ENCODE results near the gene NR1H3. TPM values are rescaled to one million over a fixed set of nuclear protein-coding genes. Genes with fewer than 3 reads are reported as not detected.

NR1H3 gene
- polyA plus RNA-seq, 3 donors: 4.4 to 20.3 (median 9.3) TPM

GRCh38 chr11:47264521-47264920 is 6.7 kb downstream of the NR1H3 start:
- Histone ChIP-seq H3K9me3 (replicated peaks in 1 of 2; ENCODE audit: control insufficient read depth in 1 of 2, insufficient read depth in 1 of 2, low read length in 2 of 2) (no peaks in the 10 kb centered on the region), H4K20me1 (ENCODE audit: insufficient read depth, low read length) (no peaks in the 10 kb centered on the region), H2AFZ (ENCODE audit: insufficient read depth, low read depth, low read length, poor library complexity, severe bottlenecking) (no peak overlapping the region), H3K4me1 (ENCODE audit: control insufficient read depth in 1 of 2, insufficient read depth in 2 of 2, low read length in 2 of 2) (peaks cover 33 to 40% of the 10 kb centered on the region in 2 donors), H3K79me2 (ENCODE audit: insufficient read depth, low read length) (no peaks in the 10 kb centered on the region), H3K9ac (ENCODE audit: insufficient read depth, low read length, poor library complexity, severe bottlenecking) (no peak overlapping the region), H3K4me2 (replicated peaks; ENCODE audit: extremely low read depth, low read length, poor library complexity, severe bottlenecking) (no peak overlapping the region), H3K36me3 (replicated peaks in 1 of 2; ENCODE audit: control insufficient read depth in 1 of 2, insufficient read depth in 2 of 2, low read length in 2 of 2) (no peaks in the 10 kb centered on the region), H3K27ac (ENCODE audit: low read depth in 1 of 2, low read length in 2 of 2) (no peak overlapping the region), H3K4me3 (replicated peaks in 1 of 3; ENCODE audit: low read depth in 2 of 3, low read length in 3 of 3) (no peak overlapping the region), H3K27me3 (ENCODE audit: control insufficient read depth in 2 of 2, insufficient read depth in 2 of 2, low read length in 2 of 2) (no peaks in the 10 kb centered on the region)
- 80% methylated on average over 2 of the region's 4 CpGs for WGBS (ENCODE audit: insufficient coverage)
- Mint-ChIP-seq H3K27me3 (ENCODE audit: low read depth in 3 of 3) (peaks cover 1 to 3% (median 2%) of the 10 kb centered on the region in 3 donors), H3K9me3 (no peaks in the 10 kb centered on the region), H3K27ac (peak overlapping the region in 1 of 7 donors; percentile 29), H3K4me1 (peaks cover 37% of the 10 kb centered on the region), H3K36me3 (peaks cover 0 to 4% of the 10 kb centered on the region in 2 donors), H3K4me3 (no peak overlapping the region)
- DNase-seq: no peak
- intact Hi-C loops (cut with micrococcal nuclease): no loop called here
- no peak for TF ChIP-seq CTCF (IDR thresholded peaks at IDR 0.05)

GRCh38 chr11:47267876-47268275 is 10.1 kb downstream of the NR1H3 start:
- Mint-ChIP-seq H3K9me3 (no peaks in the 10 kb centered on the region), H3K4me3 (peak overlapping the region; percentile 83 to 93), H3K4me1 (peaks cover 53% of the 10 kb centered on the region), H3K27ac (peak overlapping the region; percentile 96 to 100 (median 98)), H3K27me3 (ENCODE audit: low read depth in 3 of 3) (peaks cover 0 to 3% (median 1%) of the 10 kb centered on the region in 3 donors), H3K36me3 (no peaks in the 10 kb centered on the region)
- Histone ChIP-seq H3K4me1 (ENCODE audit: control insufficient read depth in 1 of 2, insufficient read depth in 2 of 2, low read length in 2 of 2) (peaks cover 53 to 58% of the 10 kb centered on the region in 2 donors), H3K27me3 (ENCODE audit: control insufficient read depth in 2 of 2, insufficient read depth in 2 of 2, low read length in 2 of 2) (no peaks in the 10 kb centered on the region), H3K4me3 (replicated peaks in 1 of 3; ENCODE audit: low read depth in 2 of 3, low read length in 3 of 3) (peak overlapping the region in 1 of 3 experiments; percentile 80), H3K9ac (ENCODE audit: insufficient read depth, low read length, poor library complexity, severe bottlenecking) (peak overlapping the region; percentile 80), H4K20me1 (ENCODE audit: insufficient read depth, low read length) (peaks cover 25% of the 10 kb centered on the region), H3K4me2 (replicated peaks; ENCODE audit: extremely low read depth, low read length, poor library complexity, severe bottlenecking) (peak overlapping the region; percentile 85), H3K36me3 (replicated peaks in 1 of 2; ENCODE audit: control insufficient read depth in 1 of 2, insufficient read depth in 2 of 2, low read length in 2 of 2) (no peaks in the 10 kb centered on the region), H2AFZ (ENCODE audit: insufficient read depth, low read depth, low read length, poor library complexity, severe bottlenecking) (peak overlapping the region; percentile 86), H3K79me2 (ENCODE audit: insufficient read depth, low read length) (peaks cover 29% of the 10 kb centered on the region), H3K27ac (ENCODE audit: low read depth in 1 of 2, low read length in 2 of 2) (peak overlapping the region; percentile 96), H3K9me3 (replicated peaks in 1 of 2; ENCODE audit: control insufficient read depth in 1 of 2, insufficient read depth in 1 of 2, low read length in 2 of 2) (no peaks in the 10 kb centered on the region)
- intact Hi-C loops (cut with micrococcal nuclease): loop anchor here (2.0 to 5.0 kb wide), 3 partner anchors 53 to 159 kb away; partner anchors contain the start of genes ARFGAP2 (in 2 of the 2), DDB2 (in 1 of the 2) and PSMC3 (in 1 of the 2)
- no peak for DNase-seq
- WGBS (ENCODE audit: insufficient coverage): 71% methylated on average over 3 of the region's 6 CpGs
- no peak for TF ChIP-seq CTCF (IDR thresholded peaks at IDR 0.05)

All from CD14-positive monocyte (primary cell).